ENCODE measurements around the gene SSC4D. TPM values are rescaled to one million over a fixed set of nuclear protein-coding genes. Genes with fewer than 3 reads are reported as not detected.

The SSC4D gene
- total and polyA plus RNA-seq, 9 of the 15 experiments (the other 6 are each of a cell fraction or from before 2014, with no cell fraction given), result 0.06 to 1.1 (median 0.85) TPM; not detected in 1

DNA sequence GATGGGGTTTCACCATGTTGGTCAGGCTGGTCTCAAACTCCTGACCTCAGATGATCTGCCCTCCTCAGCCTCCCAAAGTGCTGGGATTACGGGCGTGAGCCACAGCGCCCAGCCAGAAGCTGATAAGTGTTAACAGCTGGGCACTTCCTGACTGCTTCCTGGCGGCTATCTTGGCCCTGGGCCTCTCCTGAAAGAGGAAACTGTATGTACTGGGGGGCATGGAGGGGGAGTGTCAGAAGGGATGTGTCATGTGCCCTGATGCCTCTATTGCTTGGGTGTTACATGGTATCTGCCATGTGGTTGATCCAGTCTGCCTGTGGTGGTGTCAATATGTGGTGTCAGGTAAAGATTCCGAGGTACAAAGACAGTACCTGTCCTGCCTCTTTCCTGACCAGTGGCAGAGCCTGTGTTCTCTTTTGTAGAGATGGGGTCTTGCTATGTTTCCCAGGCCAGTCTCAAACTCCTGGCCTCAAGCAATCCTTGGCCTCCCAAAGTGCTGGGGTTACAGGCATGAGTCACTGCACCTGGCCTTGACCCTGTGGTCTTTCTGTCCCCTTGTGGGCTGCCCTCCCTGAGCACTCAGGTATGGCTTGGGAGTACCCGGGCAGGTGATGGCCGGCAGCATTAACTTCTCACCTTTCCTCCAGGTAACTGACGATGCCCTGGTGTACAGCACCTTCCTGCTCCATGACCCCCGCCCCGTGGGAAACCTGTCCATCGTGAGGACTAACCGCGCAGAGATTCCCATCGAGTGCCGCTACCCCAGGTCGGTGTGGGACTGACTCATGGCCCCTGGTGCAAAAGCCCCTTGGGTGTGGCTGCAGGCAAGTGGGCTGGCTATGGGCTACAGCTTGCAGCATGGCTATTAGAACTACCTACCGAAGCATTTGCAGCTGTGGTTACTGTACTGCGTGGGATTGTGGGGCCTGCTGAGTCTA is 19.6 kb upstream of the SSC4D start (continued):
- no peak for TF ChIP-seq E2F1 (CRISPR knock-in tag; IDR thresholded peaks at IDR 0.05)
- TF ChIP-seq, protein P1, sequence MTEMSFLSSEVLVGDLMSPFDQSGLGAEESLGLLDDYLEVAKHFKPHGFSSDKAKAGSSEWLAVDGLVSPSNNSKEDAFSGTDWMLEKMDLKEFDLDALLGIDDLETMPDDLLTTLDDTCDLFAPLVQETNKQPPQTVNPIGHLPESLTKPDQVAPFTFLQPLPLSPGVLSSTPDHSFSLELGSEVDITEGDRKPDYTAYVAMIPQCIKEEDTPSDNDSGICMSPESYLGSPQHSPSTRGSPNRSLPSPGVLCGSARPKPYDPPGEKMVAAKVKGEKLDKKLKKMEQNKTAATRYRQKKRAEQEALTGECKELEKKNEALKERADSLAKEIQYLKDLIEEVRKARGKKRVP (CRISPR knock-in tag; IDR thresholded peaks at IDR 0.05), result peak; percentile 81
- TF ChIP-seq ZNF253 (CRISPR knock-in tag; conservative IDR thresholded peaks at IDR 0.05), result no peak
- no peak for TF ChIP-seq SAP30 (IDR thresholded peaks at IDR 0.05; ENCODE audit: borderline replicate concordance, insufficient read depth, low read depth, low read length, poor library complexity, severe bottlenecking)
- TF ChIP-seq, protein P2, sequence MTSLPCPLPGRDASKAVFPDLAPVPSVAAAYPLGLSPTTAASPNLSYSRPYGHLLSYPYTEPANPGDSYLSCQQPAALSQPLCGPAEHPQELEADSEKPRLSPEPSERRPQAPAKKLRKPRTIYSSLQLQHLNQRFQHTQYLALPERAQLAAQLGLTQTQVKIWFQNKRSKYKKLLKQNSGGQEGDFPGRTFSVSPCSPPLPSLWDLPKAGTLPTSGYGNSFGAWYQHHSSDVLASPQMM (CRISPR knock-in tag; IDR thresholded peaks at IDR 0.05), result no peak
- no peak for TF ChIP-seq ZNF507 (tag; conservative IDR thresholded peaks at IDR 0.05)
- no peak for TF ChIP-seq ZNF511 (CRISPR knock-in tag; IDR thresholded peaks at IDR 0.05)
- peak; percentile 42; the same call in 1 of the 2 replicates for TF ChIP-seq ELF1 (tag; IDR thresholded peaks at IDR 0.05)
- peak; percentile 43 for TF ChIP-seq CXXC5 (CRISPR knock-in tag; IDR thresholded peaks at IDR 0.05)
- TF ChIP-seq MNT (conservative IDR thresholded peaks at IDR 0.05), result peak in 1 of 2 experiments; percentile 41; a peak in 1 of 4 replicates
- TF ChIP-seq ZNF212 (CRISPR knock-in tag; IDR thresholded peaks at IDR 0.05), result no peak
- TF ChIP-seq SP1 (CRISPR knock-in tag; IDR thresholded peaks at IDR 0.05), result peak; percentile 45; the same call in 1 of the 2 replicates
- TF ChIP-seq BHLHE40 (IDR thresholded peaks at IDR 0.05; ENCODE audit: low read length), result peak; percentile 52
- no peak for TF ChIP-seq ZNF76 (CRISPR knock-in tag; IDR thresholded peaks at IDR 0.05; ENCODE audit: borderline replicate concordance)
- no peak for TF ChIP-seq THAP12 (CRISPR knock-in tag; IDR thresholded peaks at IDR 0.05)
- TF ChIP-seq THRAP3 (IDR thresholded peaks at IDR 0.05; ENCODE audit: borderline replicate concordance), result no peak
- TF ChIP-seq TRIM24 (IDR thresholded peaks at IDR 0.05), result peak in 1 of 2 experiments; percentile 41; a peak in 1 of 4 replicates
- peak; percentile 73 for TF ChIP-seq SMAD4 (CRISPR knock-in tag; conservative IDR thresholded peaks at IDR 0.05)
- peak; percentile 78 for TF ChIP-seq TBP (optimal IDR thresholded peaks at IDR 0.05; ENCODE audit: low read depth, low read length)

All from K562 (cell line).